ENCODE results near the gene DGKD.

DGKD gene

DNA sequence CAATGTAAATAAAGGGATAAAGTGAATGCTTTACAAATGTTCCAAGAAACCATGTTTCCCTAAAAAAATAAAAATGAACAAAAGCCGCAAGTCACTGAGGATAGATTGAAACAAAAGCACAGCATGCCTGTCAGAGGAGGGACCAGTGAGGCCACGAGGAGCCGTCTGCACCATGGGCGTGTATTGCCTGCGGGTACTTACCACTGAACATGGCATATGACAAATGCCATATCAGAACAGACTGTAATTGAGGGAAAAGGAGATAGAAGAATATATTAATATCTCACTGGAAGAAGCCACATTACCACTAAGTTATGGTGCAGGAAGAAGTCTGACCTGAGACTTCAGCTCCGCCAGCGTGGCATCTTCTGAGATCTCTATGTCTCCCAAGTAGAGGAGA, 136.5 kb downstream of the DGKD start:
- TF ChIP-seq, protein P1, sequence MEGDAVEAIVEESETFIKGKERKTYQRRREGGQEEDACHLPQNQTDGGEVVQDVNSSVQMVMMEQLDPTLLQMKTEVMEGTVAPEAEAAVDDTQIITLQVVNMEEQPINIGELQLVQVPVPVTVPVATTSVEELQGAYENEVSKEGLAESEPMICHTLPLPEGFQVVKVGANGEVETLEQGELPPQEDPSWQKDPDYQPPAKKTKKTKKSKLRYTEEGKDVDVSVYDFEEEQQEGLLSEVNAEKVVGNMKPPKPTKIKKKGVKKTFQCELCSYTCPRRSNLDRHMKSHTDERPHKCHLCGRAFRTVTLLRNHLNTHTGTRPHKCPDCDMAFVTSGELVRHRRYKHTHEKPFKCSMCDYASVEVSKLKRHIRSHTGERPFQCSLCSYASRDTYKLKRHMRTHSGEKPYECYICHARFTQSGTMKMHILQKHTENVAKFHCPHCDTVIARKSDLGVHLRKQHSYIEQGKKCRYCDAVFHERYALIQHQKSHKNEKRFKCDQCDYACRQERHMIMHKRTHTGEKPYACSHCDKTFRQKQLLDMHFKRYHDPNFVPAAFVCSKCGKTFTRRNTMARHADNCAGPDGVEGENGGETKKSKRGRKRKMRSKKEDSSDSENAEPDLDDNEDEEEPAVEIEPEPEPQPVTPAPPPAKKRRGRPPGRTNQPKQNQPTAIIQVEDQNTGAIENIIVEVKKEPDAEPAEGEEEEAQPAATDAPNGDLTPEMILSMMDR (IDR thresholded peaks at IDR 0.05): no peak
- Histone ChIP-seq H3K4me1 (ENCODE audit: control insufficient read depth in 1 of 2, insufficient read depth in 1 of 2, low read depth in 1 of 2, low read length in 1 of 2) (no peaks in the 10 kb centered on the region), H3K27ac (no peak overlapping the region)

DNA sequence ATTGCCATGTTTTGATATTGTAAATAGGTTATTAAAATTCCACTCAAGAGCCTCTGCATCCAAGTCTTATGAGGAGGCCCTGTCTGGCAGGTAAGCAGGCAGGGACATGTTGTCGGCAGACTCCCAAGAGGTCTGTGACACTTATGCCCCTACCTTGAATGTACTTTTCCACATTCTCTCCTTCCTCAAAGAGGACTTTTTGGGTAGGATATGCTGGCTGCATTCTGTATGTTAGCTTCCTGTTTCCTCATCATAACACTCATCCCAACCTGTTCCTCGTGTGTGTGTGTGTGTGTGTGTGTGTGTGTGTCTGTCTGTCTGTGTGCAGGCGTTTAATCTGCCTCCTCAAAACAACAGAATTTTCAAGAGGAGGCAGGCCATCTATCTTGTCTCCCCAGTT, 137.0 kb downstream of the DGKD start:
- Histone ChIP-seq H3K4me1 (ENCODE audit: control insufficient read depth in 1 of 2, insufficient read depth in 1 of 2, low read depth in 1 of 2, low read length in 1 of 2) (no peaks in the 10 kb centered on the region), H3K4me3 (ENCODE audit: low read depth in 1 of 2, low read length in 1 of 2) (no peak overlapping the region), H3K27me3 (no peaks in the 10 kb centered on the region), H3K36me3 (no peaks in the 10 kb centered on the region), H3K27ac (no peak overlapping the region), H3K9me3 (no peaks in the 10 kb centered on the region)
- TF ChIP-seq, protein P1 (IDR thresholded peaks at IDR 0.05): no peak

More for the DNA sequence above, 136.5 kb downstream of the DGKD start:
- H3K9me3 ChIP-seq: no peaks in the 10 kb centered on the region
- H3K4me3 ChIP-seq (ENCODE audit: low read depth in 1 of 2, low read length in 1 of 2): no peak overlapping the region
- H3K27me3 ChIP-seq: no peaks in the 10 kb centered on the region
- H3K36me3 ChIP-seq: no peaks in the 10 kb centered on the region

DNA sequence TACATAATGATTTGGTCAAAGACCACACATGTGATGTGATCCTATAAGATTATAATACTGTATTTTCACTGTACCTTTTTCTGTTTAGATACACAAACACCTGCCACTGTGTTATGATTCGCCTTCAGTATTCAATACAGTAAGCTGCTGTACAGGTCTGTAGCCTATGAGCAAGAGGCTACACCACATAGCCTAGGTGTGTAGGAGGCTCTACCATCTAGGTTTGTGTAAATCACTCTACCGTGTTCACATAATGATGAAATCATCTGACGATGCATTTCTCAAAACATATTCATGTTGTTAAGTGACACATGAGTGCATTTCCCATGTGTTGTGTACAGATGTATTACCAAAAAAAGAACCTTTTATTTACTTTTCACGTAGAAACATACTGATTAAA, 137.8 kb downstream of the DGKD start:
- no peaks in the 10 kb centered on the region for H3K4me1 ChIP-seq (ENCODE audit: control insufficient read depth in 1 of 2, insufficient read depth in 1 of 2, low read depth in 1 of 2, low read length in 1 of 2)
- no peak overlapping the region for H3K27ac ChIP-seq
- H3K27me3 ChIP-seq: no peaks in the 10 kb centered on the region
- no peaks in the 10 kb centered on the region for H3K9me3 ChIP-seq
- H3K4me3 ChIP-seq (ENCODE audit: low read depth in 1 of 2, low read length in 1 of 2): no peak overlapping the region
- H3K36me3 ChIP-seq: no peaks in the 10 kb centered on the region
- TF ChIP-seq, protein P1 (IDR thresholded peaks at IDR 0.05): no peak

DNA sequence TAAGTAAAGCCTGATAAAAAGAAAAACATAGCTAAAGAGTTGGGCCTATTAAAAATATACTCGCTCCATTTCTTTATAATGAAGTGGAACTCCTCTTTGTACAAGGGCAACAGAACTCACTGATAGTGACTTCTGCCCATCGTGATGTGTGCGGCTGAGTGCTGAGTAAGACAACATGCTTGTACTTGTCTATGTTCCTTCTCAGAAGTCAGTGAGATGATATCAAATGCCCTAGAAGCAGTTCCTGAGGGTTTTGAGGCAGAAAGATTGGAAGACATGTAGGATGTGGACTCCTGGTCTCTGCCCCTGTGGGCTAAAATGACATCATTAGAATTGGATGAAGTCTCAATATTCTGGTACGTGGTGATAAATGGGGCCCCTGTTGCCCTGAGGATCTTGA, 138.5 kb downstream of the DGKD start:
- TF ChIP-seq, protein P1 (IDR thresholded peaks at IDR 0.05): no peak
- Histone ChIP-seq H3K4me3 (ENCODE audit: low read depth in 1 of 2, low read length in 1 of 2) (no peak overlapping the region), H3K27ac (no peak overlapping the region), H3K36me3 (no peaks in the 10 kb centered on the region), H3K27me3 (no peaks in the 10 kb centered on the region), H3K9me3 (no peaks in the 10 kb centered on the region), H3K4me1 (ENCODE audit: control insufficient read depth in 1 of 2, insufficient read depth in 1 of 2, low read depth in 1 of 2, low read length in 1 of 2) (no peaks in the 10 kb centered on the region)

DNA sequence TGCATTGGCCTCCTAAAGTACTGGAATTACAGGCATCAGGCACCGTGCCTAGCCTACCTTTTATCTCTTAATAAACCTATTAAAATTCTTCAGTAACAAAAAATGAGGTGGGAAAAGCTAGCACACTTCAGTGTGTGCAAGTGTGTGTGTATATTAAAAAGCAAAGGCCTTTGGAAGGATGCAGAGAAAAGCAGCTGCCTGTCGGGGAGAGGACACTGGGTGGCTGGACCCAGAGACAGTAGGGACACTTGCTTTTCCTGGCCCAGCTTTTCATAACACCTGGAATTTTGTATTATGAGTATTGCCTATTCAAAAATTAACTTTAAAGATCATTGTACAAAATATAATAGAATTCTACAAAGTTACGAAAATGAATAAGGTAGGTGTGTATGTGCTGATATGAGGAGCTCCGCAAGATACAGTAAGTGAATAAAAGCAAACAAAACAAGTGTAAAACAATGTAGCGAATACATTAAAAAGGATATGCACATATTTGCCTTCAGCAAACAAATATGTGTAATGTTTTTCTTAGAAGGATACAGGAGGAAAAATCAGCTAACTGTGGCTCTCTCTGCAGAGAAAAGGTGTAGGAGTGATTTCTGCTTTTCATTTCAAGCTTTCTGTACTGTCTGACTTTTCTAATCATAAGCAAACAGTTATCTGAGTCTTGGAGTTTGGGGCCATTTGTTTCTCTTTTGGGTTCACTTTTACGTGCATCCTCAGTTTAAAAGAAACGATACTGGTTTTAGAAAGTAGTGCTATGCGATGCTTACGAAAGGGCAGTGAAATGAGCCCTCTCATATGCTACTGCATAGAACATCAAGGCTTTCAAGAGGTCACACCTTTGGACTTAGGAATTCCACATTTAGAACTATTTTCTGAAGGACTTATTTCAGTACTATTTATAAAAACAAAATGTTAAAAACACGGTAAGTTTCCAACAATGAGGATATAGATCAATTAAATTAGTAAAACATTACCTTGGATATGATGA, 141.5 kb downstream of the DGKD start:
- TF ChIP-seq, protein P1 (IDR thresholded peaks at IDR 0.05): no peak
- no peaks in the 10 kb centered on the region for H3K36me3 ChIP-seq
- no peak overlapping the region for H3K4me3 ChIP-seq (ENCODE audit: low read depth in 1 of 2, low read length in 1 of 2)
- no peaks in the 10 kb centered on the region for H3K9me3 ChIP-seq
- no peaks in the 10 kb centered on the region for H3K27me3 ChIP-seq
- H3K4me1 ChIP-seq (ENCODE audit: control insufficient read depth in 1 of 2, insufficient read depth in 1 of 2, low read depth in 1 of 2, low read length in 1 of 2): no peaks in the 10 kb centered on the region
- no peak overlapping the region for H3K27ac ChIP-seq
